ENCODE data around the gene TNFAIP8L3.

TNFAIP8L3 gene

GRCh38 chr15:51134416-51135199, 39.9 kb upstream of the TNFAIP8L3 start:
- Histone ChIP-seq H3K27me3 (ENCODE audit: insufficient read depth, low read length, poor library complexity) (peaks cover 6% of the 10 kb centered on the region), H2AFZ (ENCODE audit: low read depth, low read length) (no peak overlapping the region), H3K36me3 (ENCODE audit: insufficient read depth, low read length) (no peaks in the 10 kb centered on the region), H3K9ac (ENCODE audit: low read depth, low read length) (no peak overlapping the region), H3K4me1 (ENCODE audit: insufficient read depth, low read length) (no peaks in the 10 kb centered on the region), H4K20me1 (ENCODE audit: insufficient read depth, low read length) (no peaks in the 10 kb centered on the region), H3K4me3 (ENCODE audit: low read depth in 1 of 2, low read length in 2 of 2) (no peak overlapping the region), H3K9me3 (ENCODE audit: insufficient read depth, low read length, severe bottlenecking) (no peaks in the 10 kb centered on the region), H3K79me2 (ENCODE audit: insufficient read depth, low read length) (no peaks in the 10 kb centered on the region), H3K27ac (ENCODE audit: low read length) (no peak overlapping the region), H3K4me2 (ENCODE audit: insufficient read depth, low read length) (no peak overlapping the region)
- no peak for DNase-seq
- no peak for TF ChIP-seq CTCF (IDR thresholded peaks at IDR 0.05; ENCODE audit: borderline replicate concordance, extremely low read depth, low read length, poor library complexity, severe bottlenecking)
- no peak for TF ChIP-seq EZH2 (IDR thresholded peaks at IDR 0.05; ENCODE audit: borderline replicate concordance, low read depth, low read length, severe bottlenecking)
- ATAC-seq (ENCODE audit: insufficient read depth, low read depth) = no peak

- no peaks in the 10 kb centered on the region for H3K9me3 ChIP-seq (ENCODE audit: insufficient read depth, low read length, severe bottlenecking)
- no peak overlapping the region for H3K4me2 ChIP-seq (ENCODE audit: insufficient read depth, low read length)
- no peak for TF ChIP-seq EZH2 (IDR thresholded peaks at IDR 0.05; ENCODE audit: borderline replicate concordance, low read depth, low read length, severe bottlenecking)
- no peak for TF ChIP-seq CTCF (IDR thresholded peaks at IDR 0.05; ENCODE audit: borderline replicate concordance, extremely low read depth, low read length, poor library complexity, severe bottlenecking)
- H3K27ac ChIP-seq (ENCODE audit: low read length) = no peak overlapping the region
- no peak overlapping the region for H3K4me3 ChIP-seq (ENCODE audit: low read depth in 1 of 2, low read length in 2 of 2)
- H2AFZ ChIP-seq (ENCODE audit: low read depth, low read length) = no peak overlapping the region
- ATAC-seq (ENCODE audit: insufficient read depth, low read depth) = no peak
- no peaks in the 10 kb centered on the region for H3K79me2 ChIP-seq (ENCODE audit: insufficient read depth, low read length)
- no peaks in the 10 kb centered on the region for H4K20me1 ChIP-seq (ENCODE audit: insufficient read depth, low read length)
- no peaks in the 10 kb centered on the region for H3K4me1 ChIP-seq (ENCODE audit: insufficient read depth, low read length)
- no peak overlapping the region for H3K9ac ChIP-seq (ENCODE audit: low read depth, low read length)
- H3K36me3 ChIP-seq (ENCODE audit: insufficient read depth, low read length) = no peaks in the 10 kb centered on the region
- no peak for DNase-seq
- peaks cover 6% of the 10 kb centered on the region for H3K27me3 ChIP-seq (ENCODE audit: insufficient read depth, low read length, poor library complexity)
Measured at GRCh38 chr15:51133140-51133765, 38.5 kb upstream of the TNFAIP8L3 start.

DNA sequence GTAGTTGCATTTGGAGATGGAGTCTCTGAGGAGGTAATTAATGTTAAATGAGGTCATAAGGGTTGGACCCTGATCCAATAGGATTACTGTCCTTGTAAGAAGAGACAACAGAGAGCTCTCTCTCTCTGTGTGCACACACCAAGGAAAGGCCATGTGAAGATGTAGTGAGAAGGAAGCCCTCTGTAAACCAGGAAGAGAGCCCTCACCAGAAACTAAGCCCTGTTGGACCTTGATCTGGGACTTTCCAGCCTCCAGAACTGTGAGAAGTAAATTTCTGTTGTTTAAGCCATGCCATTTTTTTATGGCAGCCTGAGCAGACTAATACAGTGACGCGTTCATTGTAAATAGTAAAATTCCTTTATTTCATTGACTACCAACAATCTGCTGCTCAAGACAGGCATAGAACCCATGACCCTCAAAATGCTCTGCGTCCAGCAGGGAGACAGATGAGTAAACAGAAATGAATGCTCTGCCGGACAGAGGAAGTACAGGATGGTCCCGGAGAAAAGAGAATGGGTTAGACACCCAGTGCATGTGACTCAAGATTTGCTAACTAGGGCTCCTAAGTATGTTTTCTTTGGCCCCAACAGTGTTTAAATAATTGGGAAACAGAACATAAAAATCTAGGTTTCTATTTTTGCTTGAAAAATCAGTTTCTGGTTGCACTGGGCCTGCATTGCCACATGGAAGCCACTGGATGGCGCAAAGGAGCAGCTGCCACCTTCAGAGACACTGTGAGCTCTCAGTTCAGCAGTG, 37.9 kb upstream of the TNFAIP8L3 start:
- Histone ChIP-seq H3K4me1 (ENCODE audit: insufficient read depth, low read length) (no peaks in the 10 kb centered on the region), H3K9me3 (ENCODE audit: insufficient read depth, low read length, severe bottlenecking) (no peaks in the 10 kb centered on the region), H3K36me3 (ENCODE audit: insufficient read depth, low read length) (no peaks in the 10 kb centered on the region), H3K9ac (ENCODE audit: low read depth, low read length) (no peak overlapping the region), H3K27me3 (ENCODE audit: insufficient read depth, low read length, poor library complexity) (peaks cover 2% of the 10 kb centered on the region), H3K27ac (ENCODE audit: low read length) (no peak overlapping the region), H3K79me2 (ENCODE audit: insufficient read depth, low read length) (no peaks in the 10 kb centered on the region), H3K4me3 (ENCODE audit: low read depth in 1 of 2, low read length in 2 of 2) (no peak overlapping the region), H2AFZ (ENCODE audit: low read depth, low read length) (no peak overlapping the region), H3K4me2 (ENCODE audit: insufficient read depth, low read length) (no peak overlapping the region), H4K20me1 (ENCODE audit: insufficient read depth, low read length) (no peaks in the 10 kb centered on the region)
- peak; percentile 65 for TF ChIP-seq CTCF (IDR thresholded peaks at IDR 0.05; ENCODE audit: borderline replicate concordance, extremely low read depth, low read length, poor library complexity, severe bottlenecking)
- TF ChIP-seq EZH2 (IDR thresholded peaks at IDR 0.05; ENCODE audit: borderline replicate concordance, low read depth, low read length, severe bottlenecking) = no peak
- no peak for ATAC-seq (ENCODE audit: insufficient read depth, low read depth)
- no peak for DNase-seq
